ENCODE data around the gene MYLK4.
A peak's percentile ranks its signal among the peaks of the same experiment; 100 is the strongest.
"Not testable (repeated sequence)": the region's sequence is repeated elsewhere in the genome, so short reads cannot be mapped to it uniquely, and the experiment has no call there.

The MYLK4 gene

DNA sequence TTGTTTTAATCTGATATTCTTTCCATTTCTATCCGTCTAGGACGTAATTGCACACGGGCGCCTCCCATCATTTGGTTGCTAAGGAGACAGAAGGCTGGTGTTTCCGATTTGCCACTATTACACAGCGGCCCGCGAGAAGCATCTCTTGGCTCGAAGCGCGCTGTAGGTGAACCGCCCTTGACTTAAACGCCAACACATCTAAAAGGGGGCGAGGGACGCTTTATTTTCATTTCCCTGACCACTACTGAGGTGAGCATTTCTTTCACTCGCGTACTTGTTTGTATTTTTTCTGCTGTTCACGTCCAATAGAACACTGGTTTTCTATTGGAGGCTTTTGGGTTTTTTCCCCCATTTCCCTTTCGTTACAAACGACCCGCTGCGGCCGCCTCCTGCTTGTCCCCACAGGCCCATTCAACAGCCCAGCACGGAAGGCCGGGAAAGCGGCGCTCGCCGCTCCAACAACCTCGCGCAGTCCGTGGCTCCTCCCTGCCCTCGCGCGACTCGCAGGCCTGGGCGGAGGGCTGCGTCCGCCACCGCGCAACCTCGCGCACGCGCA is 14.0 kb upstream of the MYLK4 start:
- H3K4me3 ChIP-seq (ENCODE audit: low read depth, low read length) = peak overlapping the region; percentile 63
- DNase-seq (ENCODE audit: low read depth) = peak; percentile 74
- TF ChIP-seq, protein P1, sequence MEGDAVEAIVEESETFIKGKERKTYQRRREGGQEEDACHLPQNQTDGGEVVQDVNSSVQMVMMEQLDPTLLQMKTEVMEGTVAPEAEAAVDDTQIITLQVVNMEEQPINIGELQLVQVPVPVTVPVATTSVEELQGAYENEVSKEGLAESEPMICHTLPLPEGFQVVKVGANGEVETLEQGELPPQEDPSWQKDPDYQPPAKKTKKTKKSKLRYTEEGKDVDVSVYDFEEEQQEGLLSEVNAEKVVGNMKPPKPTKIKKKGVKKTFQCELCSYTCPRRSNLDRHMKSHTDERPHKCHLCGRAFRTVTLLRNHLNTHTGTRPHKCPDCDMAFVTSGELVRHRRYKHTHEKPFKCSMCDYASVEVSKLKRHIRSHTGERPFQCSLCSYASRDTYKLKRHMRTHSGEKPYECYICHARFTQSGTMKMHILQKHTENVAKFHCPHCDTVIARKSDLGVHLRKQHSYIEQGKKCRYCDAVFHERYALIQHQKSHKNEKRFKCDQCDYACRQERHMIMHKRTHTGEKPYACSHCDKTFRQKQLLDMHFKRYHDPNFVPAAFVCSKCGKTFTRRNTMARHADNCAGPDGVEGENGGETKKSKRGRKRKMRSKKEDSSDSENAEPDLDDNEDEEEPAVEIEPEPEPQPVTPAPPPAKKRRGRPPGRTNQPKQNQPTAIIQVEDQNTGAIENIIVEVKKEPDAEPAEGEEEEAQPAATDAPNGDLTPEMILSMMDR (IDR thresholded peaks at IDR 0.05; ENCODE audit: insufficient read depth, low read depth, low read length, missing control alignments) = no peak

DNA sequence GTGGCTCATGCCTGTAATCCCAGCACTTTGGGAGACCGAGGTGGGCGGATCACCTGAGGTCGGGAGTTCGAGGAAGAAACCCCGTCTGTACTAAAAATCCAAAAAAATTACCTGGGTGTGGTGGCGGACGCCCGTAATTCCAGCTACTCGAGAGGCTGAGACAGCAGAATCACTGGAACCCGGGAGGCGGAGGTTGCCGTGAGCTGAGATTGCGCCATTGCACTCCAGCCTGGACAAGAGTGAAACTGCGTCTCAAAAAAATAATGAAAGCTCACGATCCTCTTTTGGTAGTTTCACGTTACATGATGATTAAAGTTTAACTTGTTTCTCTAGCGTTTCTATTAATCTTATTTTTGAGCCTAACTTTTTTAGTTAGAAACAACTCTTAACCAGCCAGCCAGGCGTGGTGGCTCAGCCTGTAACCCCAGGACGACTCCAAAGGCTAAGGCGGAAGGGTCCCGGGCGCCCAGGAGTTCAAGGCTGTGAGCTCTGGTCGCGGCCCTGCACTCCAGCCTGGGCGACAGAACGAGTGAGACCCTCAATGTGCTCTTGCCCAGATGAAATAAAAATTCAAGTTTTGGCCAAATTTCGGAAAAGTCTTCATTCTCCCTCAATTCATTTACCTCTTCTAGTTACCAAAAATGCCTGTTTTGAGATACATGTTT is 13.3 kb upstream of the MYLK4 start:
- TF ChIP-seq, protein P1 (IDR thresholded peaks at IDR 0.05; ENCODE audit: insufficient read depth, low read depth, low read length, missing control alignments) = no peak
- peak overlapping the region; percentile 63 for H3K4me3 ChIP-seq (ENCODE audit: low read depth, low read length)
- no peak for DNase-seq (ENCODE audit: low read depth)

DNA sequence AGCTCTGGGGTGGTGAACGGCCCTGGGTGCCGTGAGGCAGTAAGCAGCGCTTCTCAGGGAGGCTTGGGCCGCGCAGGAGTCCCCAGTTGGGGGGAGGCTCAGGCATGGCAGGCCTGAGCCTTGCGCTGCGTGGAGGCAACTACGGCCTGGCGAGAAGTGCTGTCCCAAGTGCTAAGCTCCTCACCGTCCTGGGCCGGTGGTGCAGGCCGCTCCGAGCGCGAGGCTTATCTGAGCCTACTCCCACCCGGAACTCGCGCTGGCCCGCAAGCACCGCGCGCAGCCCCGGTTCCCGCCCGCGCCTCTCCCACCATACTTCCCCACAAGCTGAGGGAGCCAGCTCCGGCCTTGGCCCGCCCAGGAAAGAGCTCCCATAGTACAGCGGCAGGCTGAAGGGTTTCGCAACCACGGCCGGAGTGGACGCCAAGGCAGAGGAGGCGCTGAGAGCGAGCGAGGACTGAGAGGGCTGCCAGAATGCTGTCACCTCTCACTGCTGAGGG is 12.7 kb upstream of the MYLK4 start:
- H3K4me3 ChIP-seq (ENCODE audit: low read depth, low read length) = no peak overlapping the region
- TF ChIP-seq, protein P1 (IDR thresholded peaks at IDR 0.05; ENCODE audit: insufficient read depth, low read depth, low read length, missing control alignments) = no peak
- DNase-seq (ENCODE audit: low read depth) = no peak

DNA sequence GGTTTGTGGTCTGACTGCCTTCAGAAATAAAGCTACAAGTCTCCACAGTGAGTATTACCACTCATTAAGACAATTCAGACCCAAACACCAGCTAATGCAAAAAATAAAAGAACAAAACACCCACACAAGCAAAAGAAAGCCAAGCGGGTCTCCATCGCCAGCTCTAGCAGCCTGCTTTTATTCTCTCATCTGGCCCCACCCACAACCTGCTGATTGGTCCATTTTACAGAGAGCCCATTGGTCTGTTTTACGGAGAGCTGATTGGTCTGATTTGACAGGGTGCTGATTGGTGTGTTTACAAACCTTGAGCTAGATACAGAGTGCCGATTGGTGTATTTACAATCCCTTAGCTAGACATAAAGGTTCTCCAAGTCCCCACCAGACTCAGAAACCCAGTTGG is 12.1 kb upstream of the MYLK4 start:
- not testable (repeated sequence) for DNase-seq (ENCODE audit: low read depth); H3K4me3 ChIP-seq (ENCODE audit: low read depth, low read length)

DNA sequence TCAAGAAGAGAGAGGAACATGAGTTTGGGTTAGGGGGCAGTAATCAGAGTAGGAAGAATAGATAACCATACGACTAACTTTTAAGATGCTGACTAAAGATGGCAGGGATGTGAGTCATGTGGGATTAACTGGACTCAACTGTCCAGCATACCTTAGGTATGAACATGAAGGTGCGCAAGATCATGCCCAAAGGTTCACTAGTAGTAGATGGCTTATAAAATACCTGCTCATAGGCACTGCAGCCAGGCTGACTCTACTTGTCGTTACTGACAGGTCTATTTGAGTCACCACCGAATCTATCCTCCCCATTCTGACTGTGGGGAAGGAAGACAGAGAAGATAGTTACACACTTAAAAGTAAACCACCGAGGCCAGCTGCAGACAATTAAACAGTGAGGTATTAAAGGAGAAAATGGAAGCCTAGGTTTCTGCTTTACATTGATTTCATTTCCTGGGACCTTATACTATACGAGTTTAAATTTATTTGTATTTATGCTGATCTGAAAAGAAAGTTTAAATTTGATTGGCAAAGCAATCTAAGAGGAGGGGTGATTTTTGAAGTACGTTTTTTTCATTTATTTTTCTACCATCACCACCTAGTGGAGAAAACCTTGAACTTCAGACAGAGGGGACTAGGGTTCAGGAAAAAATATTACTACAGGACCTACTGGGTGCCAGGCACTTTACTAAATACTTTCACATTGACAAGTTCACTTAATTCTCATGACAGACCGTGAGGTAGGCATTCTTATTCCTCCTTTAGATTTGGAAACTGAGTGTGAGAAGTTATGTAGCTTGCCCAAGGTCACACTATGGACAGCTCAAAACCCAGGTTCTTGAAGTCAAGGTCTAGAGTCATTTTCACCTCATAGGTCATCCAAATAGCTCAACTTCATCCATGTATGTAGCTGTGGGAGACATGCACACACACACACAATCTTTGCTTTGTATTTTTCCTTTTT is 10.4 kb upstream of the MYLK4 start:
- H3K4me3 ChIP-seq (ENCODE audit: low read depth, low read length) = no peak overlapping the region
- DNase-seq (ENCODE audit: low read depth) = peak; percentile 24
- TF ChIP-seq, protein P1 (IDR thresholded peaks at IDR 0.05; ENCODE audit: insufficient read depth, low read depth, low read length, missing control alignments) = peak; percentile 28

DNA sequence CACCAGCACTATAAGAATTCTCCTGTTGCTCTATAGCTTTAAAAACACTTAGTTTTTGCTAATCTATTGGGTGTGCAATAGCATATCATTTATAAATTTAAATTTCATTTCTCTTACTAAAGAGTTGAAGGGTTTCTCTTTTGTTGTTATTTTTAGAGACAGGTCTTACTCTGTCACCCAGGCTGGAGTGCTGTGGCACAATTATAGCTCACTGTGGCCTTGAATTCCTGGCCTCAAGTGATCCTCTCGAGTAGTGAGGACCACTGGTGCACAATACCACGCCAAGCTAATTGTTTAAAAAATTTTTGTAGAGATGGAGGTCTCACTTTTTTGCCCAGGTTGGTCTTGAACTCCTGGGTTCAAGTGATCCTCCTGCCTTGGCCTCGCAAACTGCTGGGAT is 8.3 kb upstream of the MYLK4 start:
- DNase-seq (ENCODE audit: low read depth) = no peak
- H3K4me3 ChIP-seq (ENCODE audit: low read depth, low read length) = no peak overlapping the region
- TF ChIP-seq, protein P1 (IDR thresholded peaks at IDR 0.05; ENCODE audit: insufficient read depth, low read depth, low read length, missing control alignments) = no peak

DNA sequence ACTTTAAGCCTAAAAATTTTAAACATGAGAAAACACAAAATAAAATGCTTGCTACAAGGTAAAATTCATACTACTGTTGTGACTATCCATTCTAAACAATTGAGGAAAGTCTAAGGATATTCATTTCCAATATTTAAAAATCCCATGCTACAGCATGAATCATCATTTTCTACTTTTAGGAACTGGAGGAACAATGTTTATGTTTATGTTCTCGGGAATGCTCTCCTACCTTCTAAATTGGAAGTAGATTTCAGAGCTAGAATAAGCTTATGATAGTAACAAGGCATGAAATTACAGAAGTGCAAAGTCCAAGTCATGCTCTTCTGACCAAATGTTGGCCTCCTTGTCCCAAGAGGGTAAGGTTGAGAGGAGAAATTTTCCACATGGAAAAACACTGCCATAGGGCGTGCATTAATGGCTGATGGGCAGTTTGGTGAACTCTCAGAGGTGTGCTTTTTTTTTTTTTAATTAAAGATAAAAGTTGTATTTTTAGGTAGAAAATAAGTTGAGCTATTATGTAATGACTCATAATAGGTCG is 6.0 kb upstream of the MYLK4 start:
- TF ChIP-seq, protein P1 (IDR thresholded peaks at IDR 0.05; ENCODE audit: insufficient read depth, low read depth, low read length, missing control alignments) = no peak
- no peak overlapping the region for H3K4me3 ChIP-seq (ENCODE audit: low read depth, low read length)
- no peak for DNase-seq (ENCODE audit: low read depth)
